A673 (cell line): ENCODE results near the gene PTCH1. TPM values are rescaled to one million over a fixed set of nuclear protein-coding genes. Genes with fewer than 3 reads are reported as not detected.

Experiments used
- BruUV-seq: library from RNA; stranded (reverse); fragments of 400-500 nt; replicated peaks from 2 replicates; lab custom pipeline; 2021; lab: Mats Ljungman, UMichigan
- CTCF ChIA-PET: fragments of 300-600 bp; sonication (Branson Sonifier 250); formaldehyde crosslinking; loops from one replicate; lab custom pipeline; 2022; ENCODE audit warnings: antibody characterized with exemption; lab: Charles Lee
- POLR2A ChIA-PET: fragments of 300-600 bp; sonication (Branson Sonifier 250); formaldehyde crosslinking; loops from one replicate; lab custom pipeline; 2022; ENCODE audit warnings: antibody characterized with exemption; ENCODE audit not compliant: low non-redundant PET; lab: Charles Lee
- DNase-seq: peaks from one replicate; pipeline ENCODE4 v3.0.0-alpha.2; 2015; ENCODE audit warnings: low spot score
- H3K27ac ChIP-seq: fragments of 200-600 bp; sonication (generic); 2 replicates; pipeline ENCODE4 v1.5.1; 2016; ENCODE audit warnings: mixed run types, low read depth, mild to moderate bottlenecking, mixed read lengths, antibody characterized with exemption, low read length; ENCODE audit not compliant: poor library complexity, severe bottlenecking
- H3K27me3 ChIP-seq: fragments of 200-600 bp; sonication (generic); replicated peaks from 2 replicates; pipeline ENCODE4 v1.6.1; 2017; ENCODE audit warnings: mixed run types, low read depth, mild to moderate bottlenecking, mixed read lengths, antibody characterized with exemption, low read length; ENCODE audit not compliant: insufficient read depth, poor library complexity
- H3K36me3 ChIP-seq: fragments of 200-600 bp; sonication (generic); 2 replicates; pipeline ENCODE4 v1.6.1; 2016; ENCODE audit warnings: mixed run types, mild to moderate bottlenecking, mixed read lengths, antibody characterized with exemption, low read length; ENCODE audit not compliant: insufficient read depth, poor library complexity, severe bottlenecking
- H3K4me1 ChIP-seq: fragments of 200-600 bp; sonication (generic); 2 replicates; pipeline ENCODE4 v1.6.1; 2017; ENCODE audit warnings: mixed run types, mild to moderate bottlenecking, mixed read lengths, antibody characterized with exemption, low read length; ENCODE audit not compliant: insufficient read depth, poor library complexity, severe bottlenecking
- H3K4me3 ChIP-seq: fragments of 200-600 bp; sonication (generic); 2 replicates; pipeline ENCODE4 v1.5.1; 2016; ENCODE audit warnings: low read depth, mixed run types, mild to moderate bottlenecking, mixed read lengths, low read length; ENCODE audit not compliant: poor library complexity, severe bottlenecking
- H3K9me3 ChIP-seq: fragments of 200-600 bp; sonication (generic); 2 replicates; pipeline ENCODE4 v1.6.1; 2016; ENCODE audit warnings: mixed run types, low read depth, mild to moderate bottlenecking, mixed read lengths, antibody characterized with exemption, low read length; ENCODE audit not compliant: poor library complexity, severe bottlenecking
- CTCF ChIP-seq: fragments of 300-800, 200-600 bp; sonication (generic); conservative IDR thresholded peaks from 2 replicates; pipeline ENCODE4 v1.5.1; 2017; ENCODE audit warnings: low read depth, mild to moderate bottlenecking, antibody characterized with exemption, low read length, moderate library complexity, mixed read lengths
- EZH2 ChIP-seq: fragments of 200-600 bp; sonication (generic); IDR thresholded peaks from 2 replicates; pipeline ENCODE4 v1.6.1; 2017; ENCODE audit warnings: borderline replicate concordance, low read depth, mild to moderate bottlenecking, mixed read lengths, antibody characterized with exemption, low read length; ENCODE audit not compliant: poor library complexity, severe bottlenecking
- intact Hi-C: fragments of 100-400 bp; cut with micrococcal nuclease; formaldehyde crosslinking; loops from one replicate; pipeline ENCODE4 v1.10.0; 2022; ENCODE audit not compliant: unreplicated experiment
- total RNA-seq: library from RNA; stranded (reverse); gene quantifications from 2 replicates; pipeline ENCODE4 v1.2.3, GENCODE V29; 2021

Gene PTCH1
- total RNA-seq, 1 experiment from 2014 or later, result 36.5 TPM

- Histone ChIP-seq H3K36me3 (peaks cover 57% of the 10 kb centered on the region), H3K27me3 (no peaks in the 10 kb centered on the region), H3K9me3 (no peaks in the 10 kb centered on the region), H3K27ac (no peak overlapping the region), H3K4me3 (no peak overlapping the region), H3K4me1 (peaks cover 3% of the 10 kb centered on the region)
- DNase-seq, result no peak
- ChIA-PET CTCF (no interaction called here), POLR2A (no interaction called here)
- BruUV-seq, result no TSS peak
- TF ChIP-seq CTCF, result no peak
- no peak for TF ChIP-seq EZH2
- intact Hi-C loops, result no loop called here
These were observed 38.4 kb downstream of the PTCH1 start for GRCh38 chr9:95478335-95478734.

GRCh38 chr9:95477885-95478284 is 38.9 kb downstream of the PTCH1 start:
- H3K36me3 ChIP-seq, result peaks cover 61% of the 10 kb centered on the region

GRCh38 chr9:95477441-95477840 is 39.3 kb downstream of the PTCH1 start:
- no peak overlapping the region for H3K27ac ChIP-seq
- no peaks in the 10 kb centered on the region for H3K9me3 ChIP-seq
- DNase-seq, result no peak
- CTCF ChIA-PET, result no interaction called here
- H3K36me3 ChIP-seq, result peaks cover 66% of the 10 kb centered on the region
- intact Hi-C loops, result no loop called here
- no peak overlapping the region for H3K4me3 ChIP-seq
- H3K4me1 ChIP-seq, result peaks cover 3% of the 10 kb centered on the region
- no TSS peak for BruUV-seq
- POLR2A ChIA-PET, result no interaction called here
- TF ChIP-seq CTCF (no peak), EZH2 (no peak)
- H3K27me3 ChIP-seq, result no peaks in the 10 kb centered on the region

More at GRCh38 chr9:95477885-95478284, 38.9 kb downstream of the PTCH1 start:
- no TSS peak for BruUV-seq
- Histone ChIP-seq H3K4me1 (peaks cover 3% of the 10 kb centered on the region), H3K4me3 (no peak overlapping the region), H3K27me3 (no peaks in the 10 kb centered on the region), H3K27ac (no peak overlapping the region), H3K9me3 (no peaks in the 10 kb centered on the region)
- CTCF ChIA-PET, result no interaction called here
- intact Hi-C loops, result no loop called here
- no peak for TF ChIP-seq EZH2
- TF ChIP-seq CTCF, result no peak
- POLR2A ChIA-PET, result no interaction called here
- no peak for DNase-seq
